NCI-H526 treated with DMSO at 0.1 percent for 48 hours (cell line): ENCODE results near the gene HDAC11.

Experiments
- DNase-seq: peaks from one replicate; lab custom pipeline; 2025; lab: John Stamatoyannopoulos, UW

The HDAC11 gene

DNA sequence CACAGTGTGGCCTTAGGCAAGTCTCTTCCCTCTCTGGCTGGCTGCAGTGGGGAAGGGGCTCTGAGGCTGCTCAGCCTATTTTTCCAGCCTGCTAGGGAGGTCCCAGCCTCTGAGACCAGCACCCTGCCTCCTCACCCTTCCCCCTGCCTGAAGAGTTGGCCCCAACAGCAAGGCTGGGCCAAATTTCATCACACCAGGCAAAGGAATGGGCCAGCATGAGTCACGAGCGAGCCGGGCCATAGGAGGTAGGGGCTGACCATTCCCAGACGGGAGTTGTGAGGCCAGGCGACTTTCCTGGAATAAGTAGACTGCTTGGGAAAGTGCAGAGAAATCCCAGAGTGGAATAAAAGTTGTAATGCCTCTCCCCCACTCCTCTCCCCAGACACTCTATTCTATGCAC lies 63.1 kb downstream of the HDAC11 start:
- no peak for DNase-seq

DNA sequence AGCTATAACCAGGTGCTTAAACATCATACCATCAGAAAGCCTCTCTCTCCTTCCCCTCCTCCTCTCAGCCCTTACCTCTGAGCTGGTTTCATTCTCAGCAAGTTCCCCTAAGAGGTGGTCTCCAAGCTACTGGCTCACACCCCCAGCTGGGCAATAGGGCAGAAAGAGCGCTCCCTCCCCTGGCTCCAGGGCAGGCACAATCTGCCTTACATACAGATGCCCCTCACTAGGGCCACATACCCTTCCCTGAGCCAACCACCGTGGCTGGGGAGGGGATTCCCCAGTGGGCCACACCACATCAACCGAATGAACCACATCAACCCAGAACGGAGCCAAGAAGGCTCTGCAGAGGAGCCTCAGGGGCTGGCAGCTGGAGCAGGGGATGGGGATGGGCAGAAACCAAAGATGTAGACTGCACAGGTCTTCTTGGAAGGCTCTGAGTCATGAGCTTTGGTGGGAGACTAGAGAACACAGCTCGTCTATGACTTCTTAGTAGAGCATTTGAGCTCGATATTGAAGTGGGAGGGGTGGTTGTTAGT lies 64.3 kb downstream of the HDAC11 start:
- DNase-seq: no peak

DNA sequence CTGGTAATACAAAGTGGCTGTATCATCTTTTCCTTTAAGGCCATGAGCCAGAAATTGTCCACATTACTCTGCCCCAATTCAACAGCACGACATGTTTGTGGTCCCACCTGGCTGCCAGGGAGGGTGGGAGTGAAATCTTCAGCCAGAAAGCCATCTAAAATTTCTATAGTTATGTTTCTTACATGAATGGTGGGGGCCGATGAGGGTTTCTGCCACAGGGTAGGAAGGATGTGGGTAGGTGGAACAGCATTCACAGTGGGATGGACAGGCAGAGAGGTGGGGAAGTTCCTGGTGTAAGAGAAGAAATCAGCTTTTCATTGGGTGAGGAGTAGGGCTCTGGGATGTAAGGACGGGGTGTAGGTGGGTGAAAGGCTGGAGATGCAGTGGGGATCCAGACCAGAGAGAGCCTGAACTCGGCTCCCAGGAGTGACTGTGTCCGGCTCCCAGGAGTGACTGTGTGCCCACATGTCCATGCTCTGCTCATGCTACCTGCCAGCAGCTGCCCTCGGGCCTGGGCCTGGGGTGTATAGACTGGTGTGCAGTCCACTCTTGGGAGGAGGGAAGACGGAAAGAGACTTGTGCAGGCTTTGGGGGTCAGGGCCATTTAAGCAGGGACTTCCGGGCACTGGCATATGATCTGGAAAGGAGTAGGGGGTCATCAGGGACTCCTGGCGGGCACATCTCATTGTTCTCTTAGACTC lies 65.0 kb downstream of the HDAC11 start:
- DNase-seq: no peak

DNA sequence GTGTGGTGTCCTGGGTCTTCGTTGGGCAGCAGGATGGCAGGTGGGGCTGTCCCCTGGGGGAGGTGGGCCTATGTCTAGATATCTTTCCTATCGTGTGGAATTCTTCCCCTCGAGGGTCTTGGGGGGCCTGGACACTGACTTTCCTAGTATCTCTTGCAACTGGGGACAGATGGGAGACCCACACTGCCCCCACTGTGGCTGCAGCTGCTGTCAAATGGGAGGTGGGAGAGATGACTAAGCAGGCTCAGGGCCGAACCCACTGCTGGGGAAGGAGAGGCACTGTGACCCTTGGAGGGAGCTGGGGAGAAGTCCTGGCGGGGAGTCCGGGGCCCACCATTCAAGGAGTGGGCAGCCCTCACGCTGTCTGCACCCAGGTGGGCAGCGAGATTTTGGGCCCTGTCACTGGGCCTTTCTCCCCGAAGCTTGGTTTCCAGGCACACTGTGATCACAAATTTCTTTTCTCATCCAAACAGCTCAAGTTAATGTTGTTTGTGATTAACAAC lies 65.9 kb downstream of the HDAC11 start:
- DNase-seq: no peak

DNA sequence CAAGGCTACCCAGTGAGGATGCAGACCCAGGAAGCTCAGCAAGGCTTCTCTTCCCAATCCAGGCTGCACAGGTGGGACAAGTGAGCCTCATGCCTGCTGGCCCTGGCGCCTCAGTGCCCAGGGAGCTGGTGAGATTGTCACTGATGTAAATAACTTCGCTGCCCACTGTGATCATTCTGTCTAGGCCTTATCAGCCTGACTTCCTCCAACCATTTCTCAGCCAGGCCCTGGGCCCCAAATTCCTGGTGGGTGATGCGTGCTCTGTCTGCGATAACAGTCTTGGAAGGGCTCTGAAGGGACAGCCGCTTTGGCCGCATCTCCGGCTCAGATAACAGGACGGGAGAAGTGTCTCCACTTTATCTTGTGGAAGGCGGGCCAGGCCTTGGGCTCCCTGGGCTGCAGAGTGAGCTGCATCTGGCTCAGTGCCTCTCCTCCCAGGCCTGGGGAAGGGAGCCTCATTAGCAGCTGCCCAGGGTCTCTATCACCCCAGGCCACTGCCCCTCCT lies 66.6 kb downstream of the HDAC11 start:
- no peak for DNase-seq

DNA sequence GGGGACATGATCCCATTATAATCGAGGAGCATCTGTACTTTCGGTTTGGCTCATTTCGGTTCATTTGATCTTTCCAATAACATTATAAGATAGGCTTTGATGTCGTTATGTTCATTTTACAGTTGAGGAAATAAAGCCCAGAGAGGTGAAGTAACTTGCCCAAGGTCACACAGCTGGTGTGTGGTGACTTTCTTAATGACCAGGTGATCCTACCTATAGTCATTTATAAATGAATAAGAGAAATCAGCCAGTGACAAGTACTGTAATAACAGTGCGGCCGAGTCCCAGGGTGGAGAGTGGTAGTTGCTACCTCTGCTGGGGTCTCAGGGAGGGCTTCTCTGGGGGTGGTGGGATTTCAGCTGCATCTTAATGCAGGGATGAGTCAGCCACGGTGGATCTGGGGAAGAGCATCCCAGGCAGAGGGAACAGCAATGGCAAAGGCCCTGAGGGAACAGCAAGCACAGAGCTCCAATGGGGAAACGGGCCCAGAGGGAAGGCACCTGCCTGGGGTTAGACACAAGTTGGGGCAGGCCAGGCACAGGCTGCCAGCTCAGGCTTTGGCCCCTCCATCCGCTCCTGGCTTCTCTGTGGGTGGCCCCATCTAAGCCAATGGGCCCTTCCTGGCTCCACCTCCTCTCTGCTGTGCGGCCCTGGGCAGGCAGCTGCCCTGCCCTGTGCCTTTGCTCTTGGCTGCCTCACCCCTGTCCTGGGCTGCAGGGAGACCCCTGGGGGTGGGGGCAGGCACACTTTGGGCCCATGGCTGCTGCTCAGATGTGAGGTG lies 67.7 kb downstream of the HDAC11 start:
- no peak for DNase-seq

DNA sequence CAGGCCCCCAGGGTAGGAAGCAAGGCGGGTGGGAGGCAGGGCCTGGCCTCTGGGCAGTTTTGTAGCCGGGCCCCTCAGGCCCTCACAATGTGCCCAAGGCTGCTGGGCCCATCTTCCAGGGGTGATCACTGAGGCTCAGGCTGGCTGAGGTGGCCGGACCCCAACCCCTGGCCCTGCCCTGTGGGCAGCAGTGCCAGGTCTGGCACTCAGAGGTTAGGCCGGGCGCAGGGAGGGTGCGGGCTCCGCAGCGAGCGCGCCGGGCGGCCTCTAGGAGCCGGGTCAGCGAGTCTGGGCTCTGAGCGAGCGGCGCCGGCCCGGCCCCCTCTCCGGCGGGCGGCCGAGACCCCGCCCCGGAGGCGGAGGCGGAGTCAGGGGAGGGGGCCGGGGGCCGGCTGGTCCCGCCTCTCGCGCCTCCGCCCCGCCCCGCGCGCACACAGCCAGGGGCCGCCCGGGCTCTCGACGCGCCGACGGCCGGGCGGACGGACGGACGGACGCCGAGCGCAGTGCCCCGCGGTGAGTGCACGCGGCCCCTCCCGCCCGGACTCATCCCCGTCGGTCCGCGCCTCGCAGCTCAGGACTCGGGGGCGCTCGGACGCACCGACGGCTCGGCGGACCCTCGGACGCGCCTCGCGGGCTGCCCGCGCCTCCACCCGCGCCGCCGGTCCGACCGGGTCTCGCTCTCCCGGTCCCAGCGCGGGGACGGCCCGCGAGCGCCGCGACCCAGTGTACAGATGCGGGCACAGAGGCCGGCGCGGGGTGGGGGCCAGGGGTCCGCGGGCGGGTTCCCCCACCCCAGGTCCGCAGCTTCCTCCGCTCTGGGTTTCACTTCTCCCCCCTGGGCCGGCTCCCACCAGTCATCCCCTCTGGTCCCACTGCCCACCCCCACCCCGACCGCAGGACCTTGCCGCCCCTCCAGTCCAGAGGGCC lies 68.9 kb downstream of the HDAC11 start, which contains the start of gene FBLN2:
Gene FBLN2 (plus strand): TSS at position 430 of the 927 bp plus-strand sequence. CDS start 21,231 bp downstream, outside the sequence.
- DNase-seq: no peak

DNA sequence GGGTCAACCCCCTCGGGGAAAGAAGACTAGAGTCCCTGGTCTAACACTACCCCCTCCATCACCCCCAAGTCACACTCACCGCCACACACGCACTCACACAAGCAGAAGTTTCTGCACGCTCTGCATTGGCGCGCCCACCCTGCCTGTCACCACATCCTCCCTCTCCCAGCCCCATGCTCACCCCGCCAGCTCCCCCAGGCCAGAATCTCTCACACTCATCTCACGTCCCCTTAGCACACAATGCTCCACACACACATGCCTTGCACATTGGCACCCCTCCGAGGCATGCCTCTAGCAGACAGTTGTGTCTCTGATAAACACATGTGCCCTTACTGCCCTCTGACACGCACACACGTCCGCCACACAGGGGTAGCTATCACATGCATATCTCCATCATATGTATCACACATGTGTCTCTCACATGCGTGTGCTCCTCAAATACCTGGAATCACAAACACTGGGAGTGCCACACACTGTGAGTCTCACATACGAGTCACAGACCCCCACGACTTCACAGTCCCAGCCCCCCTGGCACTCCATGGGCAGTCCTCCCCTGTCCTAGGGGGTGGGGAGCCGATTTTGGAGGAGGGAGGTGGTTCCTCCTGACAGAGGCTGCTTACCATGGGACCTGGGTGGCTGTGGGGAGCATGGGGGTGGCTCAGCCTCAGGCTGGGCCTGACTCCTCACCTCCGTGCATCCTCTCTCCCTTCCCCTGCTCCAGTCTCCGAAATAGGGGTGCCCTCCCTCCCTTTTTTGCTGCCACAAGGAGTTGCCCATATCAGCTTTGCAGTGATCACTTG lies 69.7 kb downstream of the HDAC11 start:
- DNase-seq: no peak

DNA sequence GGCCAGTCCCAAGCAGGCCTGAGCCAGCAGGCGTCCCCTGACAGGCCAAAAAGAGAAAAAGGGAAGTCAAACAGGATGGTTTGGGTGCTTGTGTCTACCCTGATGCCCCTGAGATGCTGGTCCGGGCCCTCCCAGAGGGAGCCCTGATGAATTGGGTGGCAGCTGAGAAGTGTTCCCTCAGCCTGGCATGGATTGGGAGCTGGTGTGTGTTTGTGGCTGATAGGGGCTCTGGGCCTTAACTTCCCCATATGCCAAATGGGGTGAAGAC lies 70.3 kb downstream of the HDAC11 start:
- no peak for DNase-seq

DNA sequence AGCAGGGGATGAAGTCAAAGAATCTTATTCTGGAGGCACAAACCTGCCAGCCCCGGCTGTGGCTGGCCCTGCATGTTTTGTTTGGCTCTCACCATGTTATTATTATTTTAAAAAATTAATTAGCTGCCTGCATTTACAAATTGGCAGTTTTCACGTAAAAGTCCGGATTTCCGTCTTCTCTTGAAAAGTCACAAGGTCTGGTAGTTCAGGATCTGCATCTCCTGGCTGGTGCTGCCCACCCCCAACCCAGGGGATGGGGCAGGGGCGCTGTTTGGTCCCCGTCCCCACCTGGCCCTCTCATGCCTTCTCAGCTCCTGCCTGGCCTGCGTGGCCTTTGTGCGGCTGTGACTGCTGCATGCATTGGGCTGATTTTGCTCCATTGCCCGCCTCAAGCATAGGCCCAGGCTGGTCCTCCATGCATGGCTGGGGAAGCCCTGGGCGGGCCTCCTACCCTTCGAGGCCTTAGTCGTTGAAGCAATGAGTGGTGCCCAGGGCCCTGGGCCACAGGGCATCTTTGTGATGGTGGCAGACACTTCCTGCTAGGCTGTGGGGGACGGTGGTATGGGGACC lies 70.8 kb downstream of the HDAC11 start:
- no peak for DNase-seq

DNA sequence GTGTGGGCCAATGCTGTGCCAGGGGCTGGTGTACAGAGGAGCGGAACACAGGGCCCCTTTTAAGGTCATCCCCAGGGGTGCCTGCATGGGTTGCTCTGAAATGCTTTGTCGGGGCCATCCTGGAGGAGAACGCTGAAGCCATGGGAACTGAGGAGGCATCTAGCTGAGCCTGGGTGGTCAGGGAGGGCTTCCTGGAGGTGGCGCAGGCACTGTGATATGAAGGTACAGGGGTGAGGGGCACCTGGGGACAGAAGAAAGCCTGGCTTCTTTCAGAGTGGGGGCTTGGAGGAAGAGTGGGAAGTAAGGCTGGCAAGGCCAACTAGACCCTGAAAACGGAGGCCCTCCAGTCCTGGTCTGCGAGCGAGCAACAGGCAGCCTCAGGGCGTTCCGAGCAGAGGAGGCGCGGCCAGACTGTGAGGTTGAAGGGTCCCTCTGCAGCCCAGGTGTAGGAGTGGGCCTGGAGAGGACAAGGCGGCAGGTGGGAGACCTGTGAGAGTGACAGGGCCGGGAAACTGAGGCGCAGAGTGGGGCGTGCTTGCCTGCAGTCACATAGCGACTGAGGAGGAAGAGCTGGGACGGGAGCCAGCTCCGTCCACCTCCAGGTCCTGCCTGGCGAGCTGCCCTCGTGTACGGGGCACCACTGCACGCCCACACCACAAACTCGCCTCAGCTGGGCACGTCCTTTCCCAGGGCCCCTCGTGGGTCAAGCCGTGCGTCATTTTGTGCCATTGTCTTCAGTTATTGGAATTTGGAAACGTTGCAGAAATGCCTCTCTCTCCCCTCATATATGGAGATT lies 72.9 kb downstream of the HDAC11 start:
- no peak for DNase-seq

DNA sequence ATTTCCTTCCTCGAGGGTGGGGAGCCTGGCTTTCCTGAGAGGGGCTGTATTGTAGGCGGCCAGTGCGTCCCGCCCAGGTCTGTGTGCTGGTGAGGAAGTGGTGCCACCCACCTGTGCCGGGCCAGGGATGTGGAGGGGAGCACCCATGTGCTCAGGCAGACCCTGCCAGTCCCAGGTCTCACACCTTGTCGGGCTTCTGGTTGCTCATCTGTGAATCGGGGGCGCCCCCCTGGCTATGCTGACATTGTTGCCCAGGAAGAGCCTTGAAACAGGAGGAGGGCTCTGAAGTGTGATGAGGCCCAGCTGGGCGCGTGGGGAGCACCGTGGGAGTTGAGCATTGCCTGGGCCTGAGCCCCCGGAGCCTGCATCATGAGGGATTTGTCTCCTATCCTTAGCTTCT lies 73.6 kb downstream of the HDAC11 start:
- no peak for DNase-seq

DNA sequence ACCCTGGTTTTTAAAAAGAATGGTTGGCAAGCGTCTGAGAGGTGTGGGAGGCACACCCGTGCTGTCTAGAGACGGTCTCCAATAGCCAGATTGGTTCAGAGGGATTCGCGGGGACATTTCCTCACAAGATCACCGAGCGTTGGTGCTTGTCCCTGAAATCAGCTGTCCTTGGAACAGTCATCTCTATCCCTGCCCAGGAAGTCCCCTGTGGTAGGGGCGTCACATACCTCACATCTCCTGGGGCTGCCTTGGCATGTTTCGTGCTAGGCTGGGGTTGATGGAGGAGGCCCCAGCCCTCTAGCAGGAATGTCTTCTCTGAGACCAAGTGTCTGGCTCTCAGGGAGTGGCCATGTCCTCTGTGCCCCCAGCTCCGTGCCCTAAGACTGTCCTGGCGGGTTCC lies 75.6 kb downstream of the HDAC11 start:
- no peak for DNase-seq
